ENCODE measurements around the gene PRRX2.

DNA sequence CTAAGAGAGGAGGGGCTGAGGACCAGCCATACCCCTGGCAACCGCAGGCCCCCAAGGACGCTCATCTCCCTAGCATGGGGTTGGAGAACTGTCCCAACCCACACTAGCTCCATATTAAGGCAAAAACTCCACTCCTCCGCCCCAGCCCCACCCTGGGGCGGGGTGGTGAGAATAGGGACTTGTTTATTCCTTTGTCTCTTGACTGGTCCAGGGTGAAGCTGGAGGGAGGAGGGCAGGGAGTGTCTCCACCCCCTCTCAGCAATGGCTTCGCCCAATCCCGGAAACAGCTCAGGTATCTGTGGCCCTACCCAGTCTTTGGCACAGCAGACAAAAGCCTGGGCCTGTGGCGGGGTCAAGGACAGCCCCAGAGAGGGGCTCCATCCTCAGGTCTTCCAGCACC lies 16.9 kb downstream of the PRRX2 start:
- TF ChIP-seq OSR1 (CRISPR knock-in tag; IDR thresholded peaks at IDR 0.05) (no peak), ZFP30 (CRISPR knock-in tag; IDR thresholded peaks at IDR 0.05) (no peak), SNAI2 (CRISPR knock-in tag; IDR thresholded peaks at IDR 0.05) (no peak)
